ENCODE results near the gene ORM1.

ORM1 gene

DNA sequence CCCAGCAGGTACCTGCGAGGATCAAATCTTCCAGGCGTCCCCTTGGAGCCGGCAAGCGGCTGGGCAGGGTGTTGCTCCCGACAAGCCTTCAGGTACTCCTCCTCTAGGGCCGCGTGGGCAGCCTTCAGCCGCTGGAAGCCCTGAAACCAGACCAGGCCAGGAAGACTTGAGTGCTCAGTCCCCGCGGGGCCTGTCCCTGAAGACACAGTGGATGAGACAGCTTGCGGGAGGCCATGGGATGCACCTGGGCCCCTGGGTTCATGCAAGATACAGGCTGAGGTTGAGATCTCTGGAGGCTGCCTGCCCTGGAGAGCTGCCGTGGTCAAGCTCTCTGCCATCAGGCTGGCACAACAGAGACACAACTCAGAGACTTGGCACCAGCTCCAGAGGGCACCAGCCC lies 39.5 kb downstream of the ORM1 start:
- peaks cover 0 to 6% (median 0%) of the 10 kb centered on the region in 11 experiments; a peak in 9 of 22 replicates for H3K9me3 ChIP-seq (replicated peaks in 1 of 11)
- no peak overlapping the region for H3K4me3 ChIP-seq
- H3K27ac ChIP-seq: peak overlapping the region in 10 of 11 experiments; percentile 40 to 100 (median 99); a peak in 20 of 22 replicates
- no peaks in the 10 kb centered on the region for H3K27me3 ChIP-seq
- H3K9ac ChIP-seq: peak overlapping the region in 9 of 11 experiments; percentile 26 to 92 (median 81); a peak in 16 of 22 replicates
- peak overlapping the region; percentile 73 to 98 (median 92) for H3K4me2 ChIP-seq
- peaks cover 79 to 95% (median 86%) of the 10 kb centered on the region in 11 experiments for H3K36me3 ChIP-seq
- TF ChIP-seq Cebpa-rat (IDR thresholded peaks at IDR 0.05): no peak
- peaks cover 0 to 19% (median 4%) of the 10 kb centered on the region in 11 experiments; a peak in 7 of 22 replicates for H4K20me1 ChIP-seq
- peaks cover 59 to 96% (median 76%) of the 10 kb centered on the region in 10 experiments for H3K4me1 ChIP-seq

DNA sequence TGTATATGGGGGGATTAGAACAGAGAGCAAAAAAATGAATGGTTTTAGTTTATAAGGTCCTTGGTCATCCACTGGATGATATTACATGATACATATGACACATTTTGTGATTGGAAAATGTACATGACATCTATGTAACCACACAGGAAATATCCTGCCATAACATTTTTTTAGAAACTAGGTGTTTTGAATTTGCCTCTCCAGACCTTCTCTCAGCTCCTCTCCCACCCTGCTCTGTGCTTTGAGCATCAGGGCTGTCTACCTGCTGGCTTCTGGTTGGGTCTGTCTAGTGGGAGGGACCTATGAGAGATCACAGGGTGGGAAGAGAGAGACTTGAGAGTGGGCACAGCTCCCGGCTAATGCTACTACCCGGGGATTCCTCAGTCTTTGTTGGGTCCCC lies 40.5 kb downstream of the ORM1 start:
- Histone ChIP-seq H3K4me3 (peak overlapping the region in 5 of 10 experiments; percentile 6 to 50 (median 31); a peak in 7 of 20 replicates), H3K9ac (peak overlapping the region in 10 of 11 experiments; percentile 44 to 92 (median 81); a peak in 19 of 22 replicates), H3K36me3 (peaks cover 79 to 95% (median 86%) of the 10 kb centered on the region in 11 experiments), H3K27me3 (no peaks in the 10 kb centered on the region), H3K9me3 (replicated peaks in 1 of 11) (peaks cover 0 to 6% (median 0%) of the 10 kb centered on the region in 11 experiments; a peak in 9 of 22 replicates), H4K20me1 (peaks cover 0 to 11% (median 0%) of the 10 kb centered on the region in 11 experiments; a peak in 4 of 22 replicates), H3K4me2 (peak overlapping the region; percentile 73 to 98 (median 92)), H3K4me1 (peaks cover 69 to 96% (median 85%) of the 10 kb centered on the region in 10 experiments), H3K27ac (peak overlapping the region; percentile 59 to 100 (median 99); a peak in 21 of 22 replicates)
- TF ChIP-seq Cebpa-rat (IDR thresholded peaks at IDR 0.05): no peak

DNA sequence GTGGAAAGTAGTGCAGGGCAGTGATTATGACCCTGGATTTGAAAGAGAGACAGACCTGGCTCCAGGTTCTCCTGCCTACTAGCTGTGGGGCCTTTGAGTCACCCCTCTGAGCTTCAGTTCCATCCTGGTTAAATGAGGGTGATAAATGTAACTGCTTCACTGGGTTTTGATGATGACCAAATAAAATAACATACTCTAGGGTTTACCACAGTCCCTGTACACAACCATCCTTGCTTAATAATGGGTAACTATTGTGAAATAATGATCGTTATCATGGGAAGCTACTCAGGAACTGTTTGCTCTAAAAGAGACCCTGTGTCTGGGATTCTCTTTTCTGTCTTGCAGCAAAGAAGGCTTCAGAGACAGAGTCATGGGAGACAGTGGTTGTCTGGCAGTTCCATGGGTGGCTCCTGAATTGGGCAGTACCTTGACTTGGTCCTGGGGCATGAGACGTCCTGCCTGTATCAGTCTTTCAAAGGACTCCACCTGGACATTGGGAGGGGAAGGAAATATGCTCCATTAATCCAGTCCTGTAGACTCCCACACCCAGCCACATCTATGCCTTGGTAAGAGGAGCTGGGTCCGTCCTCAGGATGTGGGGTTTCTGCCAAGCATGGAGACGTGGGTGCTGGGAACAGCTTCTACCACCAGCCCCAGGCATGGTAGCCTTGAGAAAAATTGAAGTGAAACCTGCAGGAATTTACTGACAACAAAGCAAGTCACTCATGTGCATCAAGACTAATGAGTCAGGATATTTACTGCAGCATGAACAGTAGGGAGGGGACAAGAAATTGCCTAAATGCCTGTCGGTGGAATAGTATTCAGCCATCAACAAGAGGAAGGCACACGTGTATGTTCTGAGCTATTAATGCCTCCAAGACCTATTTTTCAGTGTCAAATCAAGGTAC lies 41.5 kb downstream of the ORM1 start:
- H3K4me2 ChIP-seq: peak overlapping the region; percentile 73 to 98 (median 92)
- peak; percentile 59 to 98 (median 94); a peak in 21 of 22 replicates for TF ChIP-seq Cebpa-rat (IDR thresholded peaks at IDR 0.05)
- peak overlapping the region; percentile 59 to 100 (median 99); a peak in 21 of 22 replicates for H3K27ac ChIP-seq
- peaks cover 0 to 6% (median 0%) of the 10 kb centered on the region in 11 experiments; a peak in 9 of 22 replicates for H3K9me3 ChIP-seq (replicated peaks in 1 of 11)
- peaks cover 0 to 9% (median 0%) of the 10 kb centered on the region in 11 experiments; a peak in 4 of 22 replicates for H4K20me1 ChIP-seq
- H3K4me1 ChIP-seq: peaks cover 79 to 100% (median 91%) of the 10 kb centered on the region in 10 experiments
- H3K27me3 ChIP-seq: no peaks in the 10 kb centered on the region
- H3K4me3 ChIP-seq: peak overlapping the region in 6 of 10 experiments; percentile 23 to 50 (median 33); a peak in 10 of 20 replicates
- peaks cover 79 to 95% (median 86%) of the 10 kb centered on the region in 11 experiments for H3K36me3 ChIP-seq
- H3K9ac ChIP-seq: peak overlapping the region; percentile 44 to 92 (median 81); a peak in 20 of 22 replicates

DNA sequence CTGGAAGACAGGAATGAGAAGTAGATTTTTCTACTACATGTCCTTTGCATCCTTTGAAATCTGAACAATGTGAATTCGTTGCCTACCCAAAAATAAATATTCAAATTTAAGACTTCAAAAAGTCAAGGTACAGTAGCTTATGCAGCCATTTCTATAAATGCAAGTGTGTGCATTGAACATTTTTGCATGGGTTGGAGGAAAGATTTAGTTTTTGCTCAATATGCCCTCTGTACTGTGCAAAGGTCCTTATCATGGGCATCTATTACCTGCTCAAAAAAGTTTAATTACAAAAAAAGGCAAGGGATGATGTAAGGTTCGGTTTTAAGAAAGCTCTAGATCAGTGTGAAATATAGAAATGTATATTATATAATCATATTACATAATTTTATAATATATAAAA lies 42.3 kb downstream of the ORM1 start:
- Histone ChIP-seq H3K27ac (peak overlapping the region; percentile 59 to 100 (median 99); a peak in 21 of 22 replicates), H3K27me3 (no peaks in the 10 kb centered on the region), H3K9ac (peak overlapping the region in 8 of 11 experiments; percentile 75 to 92 (median 82); a peak in 15 of 22 replicates), H3K9me3 (replicated peaks in 1 of 11) (peaks cover 0 to 6% (median 0%) of the 10 kb centered on the region in 11 experiments; a peak in 9 of 22 replicates), H3K4me1 (peaks cover 87 to 100% (median 96%) of the 10 kb centered on the region in 10 experiments), H3K36me3 (peaks cover 76 to 95% (median 84%) of the 10 kb centered on the region in 11 experiments), H4K20me1 (peaks cover 0 to 9% (median 0%) of the 10 kb centered on the region in 11 experiments; a peak in 1 of 22 replicates), H3K4me3 (no peak overlapping the region), H3K4me2 (peak overlapping the region; percentile 73 to 98 (median 92); a peak in 21 of 22 replicates)
- no peak for TF ChIP-seq Cebpa-rat (IDR thresholded peaks at IDR 0.05)

DNA sequence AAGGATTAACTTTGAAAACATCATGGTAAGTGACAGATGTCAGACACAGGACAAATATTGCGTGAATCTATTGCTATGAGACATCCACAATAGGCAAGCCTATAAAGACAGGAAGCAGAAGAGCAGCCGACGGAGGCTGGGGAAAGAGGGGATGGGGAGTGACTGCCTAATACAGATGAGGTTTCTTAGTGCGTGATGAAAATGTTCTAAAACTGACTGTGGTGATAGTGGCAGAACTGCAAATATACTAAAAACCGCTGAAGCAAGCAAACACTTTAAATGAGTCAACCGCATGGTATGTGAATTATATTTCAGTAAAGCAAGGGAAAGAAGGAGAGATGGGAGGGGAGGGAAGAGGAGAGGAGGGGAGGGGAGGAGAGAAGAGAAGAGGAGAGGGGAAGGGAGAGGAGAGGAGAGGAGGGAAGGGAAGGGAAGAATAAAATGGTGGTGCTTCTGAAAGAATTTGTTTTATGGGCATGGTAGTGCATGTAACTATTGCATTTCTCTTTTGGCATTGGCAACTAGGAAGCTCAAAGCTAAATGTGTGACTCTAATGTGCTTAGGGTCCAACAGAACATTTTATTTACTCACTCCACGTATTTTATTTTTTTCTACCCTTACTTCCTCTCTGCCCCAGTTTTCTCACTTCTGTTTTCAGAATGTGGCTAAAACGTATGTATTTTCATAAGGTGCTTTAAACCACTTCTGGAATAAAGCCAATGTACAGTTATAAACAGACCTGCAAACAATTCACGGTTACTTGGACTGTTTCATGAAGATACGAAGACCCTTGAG lies 43.6 kb downstream of the ORM1 start:
- H3K4me3 ChIP-seq: peak overlapping the region in 7 of 10 experiments; percentile 9 to 52 (median 20); a peak in 9 of 20 replicates
- peaks cover 100% of the 10 kb centered on the region in 10 experiments for H3K4me1 ChIP-seq
- peak overlapping the region; percentile 87 to 98 (median 94) for H3K4me2 ChIP-seq
- no peaks in the 10 kb centered on the region for H3K27me3 ChIP-seq
- peaks cover 66 to 94% (median 82%) of the 10 kb centered on the region in 11 experiments for H3K36me3 ChIP-seq
- H3K9me3 ChIP-seq (replicated peaks in 1 of 11): peaks cover 0 to 6% (median 0%) of the 10 kb centered on the region in 11 experiments; a peak in 9 of 22 replicates
- TF ChIP-seq Cebpa-rat (IDR thresholded peaks at IDR 0.05): peak in 5 of 11 experiments; percentile 11 to 85 (median 40); a peak in 4 of 22 replicates
- no peaks in the 10 kb centered on the region for H4K20me1 ChIP-seq
- peak overlapping the region; percentile 54 to 92 (median 80); a peak in 21 of 22 replicates for H3K9ac ChIP-seq
- peak overlapping the region; percentile 60 to 100 (median 99) for H3K27ac ChIP-seq

DNA sequence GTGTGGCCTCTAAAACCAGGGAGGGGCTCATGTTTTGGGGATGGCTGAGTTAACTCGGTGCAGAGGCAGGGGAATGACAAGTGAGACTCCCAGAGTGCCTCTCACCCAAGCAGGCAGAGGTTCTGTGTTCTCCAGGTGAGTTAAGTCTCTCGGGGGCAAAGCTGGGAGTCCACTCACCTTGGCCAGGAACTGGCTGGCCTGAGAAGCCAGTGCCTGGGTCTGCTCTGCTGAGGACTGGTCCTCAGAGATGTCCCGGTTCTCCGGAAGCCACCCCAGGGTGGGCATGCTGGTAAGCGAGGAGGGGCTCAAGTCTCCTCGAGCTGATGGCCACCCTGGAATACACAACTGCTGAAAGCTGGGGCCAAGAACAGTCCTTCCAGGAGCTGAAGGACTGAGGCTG lies 44.5 kb downstream of the ORM1 start:
- Histone ChIP-seq H3K9ac (peak overlapping the region; percentile 53 to 92 (median 80); a peak in 21 of 22 replicates), H3K27ac (peak overlapping the region; percentile 60 to 100 (median 99)), H3K27me3 (no peaks in the 10 kb centered on the region), H3K36me3 (peaks cover 61 to 89% (median 76%) of the 10 kb centered on the region in 11 experiments), H3K4me3 (peak overlapping the region in 8 of 10 experiments; percentile 7 to 52 (median 20); a peak in 11 of 20 replicates), H4K20me1 (no peaks in the 10 kb centered on the region), H3K4me1 (peaks cover 100% of the 10 kb centered on the region in 10 experiments), H3K4me2 (peak overlapping the region; percentile 87 to 98 (median 94)), H3K9me3 (replicated peaks in 1 of 11) (peaks cover 0 to 6% (median 0%) of the 10 kb centered on the region in 11 experiments; a peak in 9 of 22 replicates)
- no peak for TF ChIP-seq Cebpa-rat (IDR thresholded peaks at IDR 0.05)

DNA sequence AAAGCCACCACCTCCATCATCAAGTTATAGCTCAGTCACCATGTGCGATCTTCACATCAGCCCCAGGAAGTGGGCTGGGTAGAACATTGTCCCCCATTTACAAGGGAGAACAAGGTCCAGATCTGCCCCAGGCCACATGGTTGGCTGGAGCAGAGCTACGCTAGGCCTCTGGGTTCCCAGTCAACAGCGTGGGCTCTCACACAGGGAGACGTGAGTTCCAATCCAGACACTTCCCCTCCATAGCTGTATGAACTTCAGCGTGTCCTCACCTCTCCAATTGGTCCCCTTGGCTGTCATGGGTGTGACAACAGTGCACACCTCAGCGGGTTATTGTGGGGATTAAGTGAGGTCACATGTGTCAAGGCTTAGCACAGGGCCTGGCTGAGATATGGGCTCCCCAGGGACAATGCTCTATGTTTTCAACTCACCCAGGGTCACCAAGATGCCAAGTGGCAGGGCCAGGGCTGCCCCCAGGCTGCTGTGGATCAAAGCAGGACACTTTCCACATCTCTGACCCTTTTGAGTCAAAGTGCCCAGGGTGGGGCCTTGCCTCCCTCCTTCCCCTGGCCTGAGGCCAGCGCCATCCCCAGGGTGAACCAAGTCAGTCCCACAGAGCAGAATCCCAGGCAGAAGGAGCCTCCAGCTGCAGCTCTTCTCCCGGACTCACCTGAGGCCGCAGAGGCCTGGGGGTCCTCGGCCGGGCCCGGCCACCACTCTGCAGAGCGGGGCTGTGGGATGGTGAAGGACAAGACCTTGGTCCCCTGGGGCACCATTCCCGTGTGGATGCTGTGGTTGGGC lies 45.1 kb downstream of the ORM1 start:
- H3K4me3 ChIP-seq: peak overlapping the region in 6 of 10 experiments; percentile 9 to 52 (median 30); a peak in 9 of 20 replicates
- H4K20me1 ChIP-seq: no peaks in the 10 kb centered on the region
- H3K9me3 ChIP-seq (replicated peaks in 1 of 11): peaks cover 0 to 6% (median 0%) of the 10 kb centered on the region in 11 experiments; a peak in 9 of 22 replicates
- H3K27ac ChIP-seq: peak overlapping the region; percentile 60 to 100 (median 99)
- TF ChIP-seq Cebpa-rat (IDR thresholded peaks at IDR 0.05): no peak
- H3K4me2 ChIP-seq: peak overlapping the region; percentile 87 to 98 (median 94)
- peaks cover 97 to 100% (median 98%) of the 10 kb centered on the region in 10 experiments for H3K4me1 ChIP-seq
- H3K36me3 ChIP-seq: peaks cover 55 to 82% (median 70%) of the 10 kb centered on the region in 11 experiments
- H3K9ac ChIP-seq: peak overlapping the region; percentile 53 to 92 (median 80); a peak in 21 of 22 replicates
- no peaks in the 10 kb centered on the region for H3K27me3 ChIP-seq

Data from BLaER1 treated with 17β-estradiol and CSF1 and Interleukin-3, amounts not matched to agents 10 nM and 100 nM (cell line).